GM19372 (cell line): Measurements from ENCODE around the gene TSPAN5.

Source experiments
- ATAC-seq: cut with Tn5 transposase; IDR thresholded peaks from one replicate; pipeline ENCODE4 v1.9.1; 2021; ENCODE audit warnings: mild to moderate bottlenecking, low read depth, moderate library complexity; ENCODE audit not compliant: unreplicated experiment

The TSPAN5 gene

DNA sequence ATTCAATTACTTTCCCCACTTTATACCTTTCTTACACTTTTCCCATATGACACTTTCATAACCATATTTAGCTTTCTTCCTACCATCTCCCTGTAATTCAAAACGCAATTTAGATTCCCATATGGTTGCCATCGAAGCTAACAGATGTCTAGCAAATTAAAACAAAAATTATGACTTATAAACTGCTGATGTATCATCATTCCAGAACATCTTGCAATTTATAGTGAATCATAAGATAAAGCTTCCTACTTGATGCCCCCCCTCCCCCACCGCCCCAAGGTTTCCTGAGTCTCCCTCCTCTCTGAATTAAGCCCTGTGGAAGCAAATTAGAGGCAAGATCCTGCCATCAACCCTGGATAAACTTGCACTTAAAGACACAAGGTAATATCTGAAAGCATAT is 5.4 kb downstream of the TSPAN5 start:
- no peak for ATAC-seq

DNA sequence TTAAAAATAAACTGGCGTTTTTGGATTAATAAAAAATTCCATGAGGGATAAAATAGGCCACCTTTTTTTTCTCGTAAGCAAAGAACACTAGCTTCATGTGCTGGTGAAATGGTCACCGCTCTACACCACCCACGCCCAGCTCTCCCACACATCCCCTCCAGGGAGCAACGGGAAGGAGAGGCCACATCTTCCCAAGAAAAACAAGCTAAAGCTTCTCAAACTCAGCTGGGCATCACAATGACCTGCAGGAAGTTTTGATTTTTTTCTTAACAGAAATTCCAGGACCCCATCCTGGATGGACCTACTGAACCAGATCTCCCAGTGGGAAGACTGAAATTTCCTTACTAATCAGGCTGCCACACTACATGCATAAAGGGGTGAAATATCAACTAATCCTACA is 9.8 kb downstream of the TSPAN5 start:
- ATAC-seq: no peak

DNA sequence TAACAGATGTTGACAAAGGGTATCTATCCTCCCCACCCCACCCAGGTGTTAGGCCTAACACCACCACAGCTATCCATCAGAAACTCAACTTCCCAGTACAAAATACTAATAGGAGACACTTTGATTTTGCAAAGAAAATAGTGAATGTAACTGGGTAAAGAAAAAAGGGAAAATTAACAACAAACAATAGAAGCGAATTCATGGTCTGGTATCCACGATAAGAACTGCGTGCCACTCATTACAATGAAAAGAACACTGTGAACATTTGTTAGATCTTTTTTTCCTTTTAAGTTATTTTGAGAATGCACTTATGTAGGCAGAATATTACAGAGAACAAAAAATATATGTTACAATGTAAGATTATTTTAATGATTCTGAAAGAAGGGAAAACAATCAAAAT is 12.0 kb downstream of the TSPAN5 start:
- no peak for ATAC-seq

DNA sequence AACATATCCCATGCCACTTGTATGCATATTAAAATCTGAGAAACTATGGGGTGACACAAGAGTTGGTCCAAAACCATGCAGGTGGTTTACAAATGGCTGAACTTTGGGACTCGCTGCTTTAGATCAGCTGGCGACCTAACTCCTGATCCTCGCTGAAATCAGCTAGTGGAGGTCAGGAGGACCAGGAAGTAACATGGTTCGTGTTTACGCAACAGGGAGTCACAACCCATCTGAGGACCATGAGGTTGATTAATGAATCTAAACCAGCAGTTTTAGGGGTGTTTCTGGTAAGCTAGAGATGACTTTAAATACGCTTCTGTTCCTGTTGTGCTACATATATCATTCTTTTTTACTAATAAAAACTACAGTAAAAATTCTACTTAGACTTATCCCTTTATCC is 12.9 kb downstream of the TSPAN5 start:
- no peak for ATAC-seq

DNA sequence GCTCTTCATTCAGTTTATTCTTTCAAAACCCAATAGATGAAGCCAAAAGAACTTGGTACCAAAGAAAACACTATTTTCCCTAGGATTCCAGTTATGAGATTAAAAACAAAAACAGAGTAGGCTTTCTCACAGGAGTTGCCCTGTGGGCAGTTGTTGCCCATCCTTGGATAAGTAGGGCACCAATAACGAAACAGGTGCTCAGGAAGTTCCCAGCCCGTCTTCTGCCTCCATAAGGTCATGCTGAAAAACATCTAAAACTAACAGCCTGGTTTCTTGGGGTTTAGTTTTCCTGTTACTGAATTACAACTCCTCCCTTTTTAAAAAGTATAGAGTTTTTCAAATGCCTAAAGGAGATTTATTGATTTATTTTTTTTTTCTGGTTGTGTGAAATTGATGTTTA is 14.7 kb downstream of the TSPAN5 start:
- no peak for ATAC-seq

DNA sequence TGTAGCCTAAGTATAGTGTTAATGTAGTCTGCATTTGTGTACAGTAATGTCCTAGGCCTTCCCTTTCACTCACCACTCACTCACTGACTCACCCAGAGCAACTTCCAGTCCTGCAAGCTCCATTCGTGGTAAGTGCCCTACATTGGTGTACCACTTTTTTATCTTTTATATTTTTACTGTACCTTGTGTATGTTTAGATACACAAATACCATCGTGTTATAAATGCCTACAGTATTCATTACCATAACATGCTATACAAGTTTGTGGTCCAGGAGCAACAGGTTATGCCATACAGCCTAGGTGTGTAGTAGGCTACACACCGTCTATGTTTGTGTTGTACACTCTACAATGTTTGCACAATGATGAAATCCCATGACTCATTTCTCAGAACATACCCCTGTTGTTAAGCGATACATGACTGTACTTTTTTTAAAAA is 15.4 kb downstream of the TSPAN5 start:
- no peak for ATAC-seq

DNA sequence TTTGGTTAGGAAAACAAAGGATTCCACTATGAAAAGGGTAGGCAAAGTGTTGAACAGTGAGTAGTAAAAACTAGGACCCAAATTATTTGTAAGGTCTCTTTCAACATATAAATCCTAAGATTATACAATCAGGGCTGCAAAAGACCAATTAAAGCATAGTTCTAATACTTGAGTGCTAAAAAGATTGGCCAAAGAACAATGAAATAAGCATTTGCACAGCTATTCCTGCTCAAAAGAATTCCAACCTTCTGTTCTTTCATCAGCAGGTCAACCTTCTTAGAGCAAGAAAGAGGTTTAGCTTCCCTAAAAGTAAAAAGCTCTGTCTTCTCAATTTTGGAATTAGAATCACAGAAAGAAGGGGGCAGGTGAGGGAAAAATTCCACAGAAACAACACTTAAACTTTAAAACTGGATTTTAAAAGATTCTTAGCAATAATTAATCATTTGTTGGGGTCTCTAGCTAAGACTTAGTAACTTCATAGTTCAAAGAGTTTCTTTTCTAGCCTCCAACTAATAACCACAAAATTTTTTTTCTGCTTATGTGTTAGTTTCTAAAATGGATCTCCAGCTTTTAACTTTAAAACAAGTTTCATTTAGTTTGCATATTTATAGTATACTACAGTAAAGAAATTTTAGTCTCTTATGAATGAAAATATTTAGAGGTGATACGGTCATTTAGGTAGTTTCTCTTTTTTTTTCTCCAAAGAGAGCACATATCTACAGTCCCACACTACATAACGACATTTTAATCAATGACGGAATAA is 16.3 kb downstream of the TSPAN5 start:
- ATAC-seq: no peak

DNA sequence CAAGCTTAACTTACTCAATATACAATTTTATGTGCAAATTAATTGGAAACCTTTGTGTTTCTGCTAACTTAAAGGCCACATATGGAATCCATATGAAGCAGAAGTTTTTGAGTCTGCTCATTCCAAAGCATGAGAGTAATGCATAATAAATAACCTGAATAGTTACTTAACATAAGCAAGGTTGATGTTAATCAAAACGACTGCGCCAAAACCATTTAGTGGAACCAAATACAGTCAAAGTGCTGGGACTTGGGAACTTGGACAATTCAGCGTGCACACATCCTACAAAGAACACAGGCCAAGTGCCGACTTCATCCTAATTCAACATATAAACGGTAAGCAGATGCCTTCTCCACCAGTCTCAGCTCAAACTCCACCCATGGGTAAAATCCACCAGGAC is 17.0 kb downstream of the TSPAN5 start:
- ATAC-seq: no peak

DNA sequence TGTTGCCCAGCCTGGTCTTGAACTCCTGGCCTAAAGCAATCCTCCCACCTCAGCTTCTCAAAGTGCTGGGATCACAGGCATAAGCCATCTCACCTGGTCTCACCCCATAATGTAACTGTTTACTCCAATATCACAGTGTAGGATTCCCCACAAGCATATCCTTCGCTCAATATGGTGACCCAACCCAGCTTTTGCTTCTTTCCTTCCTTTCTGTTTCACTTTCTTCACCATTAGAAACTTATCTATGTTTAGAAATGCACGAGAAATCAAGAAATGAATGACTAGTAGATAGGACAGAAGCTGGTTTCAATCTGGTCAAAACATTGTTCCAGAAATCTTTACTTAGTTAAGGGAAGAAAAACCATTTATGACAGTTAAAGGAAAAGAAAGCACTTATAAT is 18.9 kb downstream of the TSPAN5 start:
- peak; percentile 71 for ATAC-seq

DNA sequence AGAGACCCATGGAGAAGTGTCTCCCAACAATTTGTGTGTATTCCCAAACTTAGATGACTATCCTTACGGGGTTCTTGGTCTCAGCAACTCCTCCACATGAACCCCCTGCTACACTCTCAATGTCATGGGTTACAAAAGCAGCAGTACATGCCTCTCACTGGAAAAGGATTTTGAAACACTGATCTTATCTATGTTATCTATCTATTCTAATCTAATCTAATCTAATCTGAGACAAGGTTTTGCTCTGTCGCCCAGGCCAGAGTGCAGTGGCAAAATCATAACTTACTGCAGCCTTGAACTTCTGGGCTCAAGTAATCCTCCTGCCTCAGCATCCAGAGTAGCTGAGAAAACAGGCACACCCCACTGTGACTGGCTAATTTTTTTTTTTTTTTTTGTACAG is 19.3 kb downstream of the TSPAN5 start:
- no peak for ATAC-seq

DNA sequence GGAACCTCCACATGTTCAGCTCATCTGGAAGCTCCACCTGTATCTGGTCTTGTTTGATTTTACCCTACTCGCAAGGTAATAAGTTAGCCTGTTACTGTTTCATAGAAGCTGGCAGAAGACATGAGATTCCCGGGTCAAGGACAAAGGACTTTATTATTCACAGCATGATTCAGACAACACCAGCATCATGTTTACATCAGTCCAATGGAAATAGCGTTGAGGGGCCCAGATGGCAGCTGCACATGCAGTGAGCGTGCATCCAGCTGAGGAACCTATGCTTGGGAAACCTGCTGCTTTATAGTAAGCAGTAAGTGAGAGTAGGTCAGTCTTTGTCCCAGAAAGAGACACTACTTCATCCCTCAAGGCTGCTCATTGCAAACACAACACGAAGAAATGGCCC is 19.8 kb downstream of the TSPAN5 start:
- no peak for ATAC-seq

DNA sequence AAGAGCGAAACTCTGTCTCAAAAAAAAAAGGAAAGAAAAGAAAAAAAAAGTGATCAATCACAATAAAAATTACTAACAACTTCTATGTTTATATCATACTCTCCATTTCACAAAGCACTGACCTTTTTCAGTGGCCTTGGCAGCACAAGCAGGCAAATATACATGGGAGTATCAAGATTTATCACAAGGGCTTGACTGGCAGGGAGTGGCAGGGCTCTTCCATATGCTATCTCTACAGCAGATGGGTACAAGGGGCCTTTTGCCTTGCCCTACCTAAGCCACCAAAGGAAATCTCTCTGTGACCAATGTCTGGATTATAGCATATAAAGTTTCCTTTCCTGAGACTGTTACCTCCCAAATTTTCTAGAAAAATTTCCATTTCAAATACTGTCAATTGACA is 24.4 kb downstream of the TSPAN5 start:
- no peak for ATAC-seq

DNA sequence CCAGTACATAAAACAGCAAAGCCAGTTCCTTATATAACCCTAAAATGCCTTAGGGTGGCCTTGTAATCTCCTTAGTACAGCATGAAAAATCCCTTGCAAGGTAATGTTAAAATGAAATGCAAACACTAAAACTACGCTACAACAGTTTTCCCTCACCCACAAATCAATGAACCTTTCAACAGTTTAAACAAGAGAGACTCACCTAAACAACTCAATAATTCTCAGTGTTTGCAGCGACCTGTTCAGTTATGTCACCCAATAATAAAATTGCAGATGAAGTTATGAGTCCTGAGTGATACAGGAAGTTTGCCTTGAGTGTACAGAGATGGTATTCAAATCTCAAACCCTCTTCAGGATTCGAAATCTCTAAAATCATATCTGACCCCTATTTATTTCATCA is 25.3 kb downstream of the TSPAN5 start:
- no peak for ATAC-seq

DNA sequence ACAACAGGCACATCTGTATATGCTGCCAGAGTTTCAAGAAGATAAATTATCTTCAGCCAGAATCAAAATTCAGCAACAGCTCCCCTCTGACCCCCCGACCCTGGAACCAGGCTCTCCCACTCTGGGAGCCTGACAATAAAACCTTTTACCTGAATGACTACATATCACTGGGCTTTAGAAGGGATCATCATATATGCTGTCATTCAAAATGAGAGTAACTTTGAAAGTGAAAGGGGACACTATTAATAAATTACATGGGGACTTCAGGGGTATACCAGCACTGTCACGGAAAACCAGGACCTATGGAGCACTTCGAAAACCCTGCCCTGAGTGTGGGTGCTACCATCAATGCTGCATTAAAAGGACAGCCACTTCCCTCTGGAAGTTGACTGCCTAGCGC is 26.2 kb downstream of the TSPAN5 start:
- no peak for ATAC-seq

DNA sequence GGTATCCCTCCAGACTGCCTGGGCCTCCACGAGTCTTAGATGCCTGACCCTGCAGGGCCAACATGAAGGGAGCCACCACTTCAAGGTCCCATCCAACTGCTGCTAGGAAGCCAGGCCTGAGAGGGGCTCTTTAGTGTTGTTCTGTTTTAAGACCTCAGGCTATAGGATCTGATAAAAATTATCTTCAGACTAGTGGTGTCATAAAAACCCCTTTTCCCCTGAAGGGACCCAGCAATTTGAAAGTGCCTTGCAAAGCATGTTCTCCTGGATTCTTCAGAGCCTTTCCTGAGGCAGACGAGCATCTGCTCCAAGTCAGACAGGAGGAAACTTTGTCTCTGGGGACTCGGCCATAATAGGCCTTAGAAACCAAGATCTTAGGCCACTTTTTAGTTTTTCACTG is 26.9 kb downstream of the TSPAN5 start:
- no peak for ATAC-seq

DNA sequence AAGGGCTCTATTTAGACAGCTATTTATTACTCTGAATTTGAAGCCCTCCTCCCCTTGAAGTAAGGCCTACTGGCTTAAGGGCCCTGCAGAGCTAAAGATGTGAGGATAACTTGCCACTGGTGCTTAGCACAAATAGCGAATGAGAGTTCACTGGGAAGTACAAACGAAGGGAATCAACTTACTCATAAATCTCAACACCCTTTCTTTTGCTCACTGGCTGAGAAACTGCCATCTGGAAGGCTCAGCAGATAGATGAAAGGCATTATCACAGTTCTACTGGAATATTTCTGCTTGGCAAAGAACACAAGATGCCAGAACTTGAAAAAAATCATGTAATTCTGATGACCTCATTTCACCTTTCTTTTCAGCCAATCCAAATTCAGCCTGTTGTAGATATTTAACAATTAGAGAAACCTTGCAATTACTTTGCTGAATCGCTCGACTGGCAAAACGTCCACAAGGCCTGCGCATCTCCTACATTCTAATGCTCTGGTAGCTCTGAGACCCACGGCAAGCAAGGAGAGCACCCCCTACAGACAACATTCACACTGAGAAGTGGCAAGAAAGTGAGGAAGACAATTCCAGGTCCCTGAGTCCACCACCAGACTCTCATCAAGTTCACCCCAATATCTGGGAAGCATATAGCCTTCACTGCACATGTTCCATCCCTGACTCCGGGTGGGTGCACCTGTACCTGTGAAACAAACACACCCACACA is 27.5 kb downstream of the TSPAN5 start:
- no peak for ATAC-seq

DNA sequence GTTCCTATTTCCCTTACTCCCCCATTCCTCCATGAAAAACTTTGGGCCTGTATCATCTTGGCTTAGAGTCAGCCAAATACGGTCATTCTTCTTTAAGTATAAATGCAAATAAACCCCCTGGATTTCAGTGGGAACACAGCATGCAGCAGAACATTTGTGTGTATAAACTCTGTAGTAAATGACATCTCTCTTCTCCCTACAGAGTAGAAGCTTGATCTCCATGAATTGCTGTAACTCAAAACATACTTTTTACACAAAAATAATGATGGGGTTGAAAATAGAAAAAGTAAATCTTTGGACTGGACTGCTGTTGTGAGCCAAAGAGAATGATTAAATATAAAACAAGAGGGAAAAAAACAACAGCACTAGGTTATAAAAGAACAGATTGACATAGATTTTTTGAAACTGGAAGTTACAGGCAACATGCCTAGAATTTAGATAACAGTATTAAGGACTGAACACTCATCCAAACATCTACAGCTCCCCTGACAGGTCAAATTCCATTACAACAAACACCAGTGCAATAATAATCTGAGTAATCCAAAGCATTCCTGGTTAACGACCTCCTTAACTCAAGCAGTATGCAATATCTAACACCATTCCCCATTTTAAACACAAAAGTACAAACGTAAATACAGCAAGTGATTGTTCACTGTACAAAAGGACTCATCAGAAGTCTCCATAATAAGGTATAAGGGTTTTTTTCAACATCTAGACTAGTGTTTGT is 30.7 kb downstream of the TSPAN5 start:
- no peak for ATAC-seq

DNA sequence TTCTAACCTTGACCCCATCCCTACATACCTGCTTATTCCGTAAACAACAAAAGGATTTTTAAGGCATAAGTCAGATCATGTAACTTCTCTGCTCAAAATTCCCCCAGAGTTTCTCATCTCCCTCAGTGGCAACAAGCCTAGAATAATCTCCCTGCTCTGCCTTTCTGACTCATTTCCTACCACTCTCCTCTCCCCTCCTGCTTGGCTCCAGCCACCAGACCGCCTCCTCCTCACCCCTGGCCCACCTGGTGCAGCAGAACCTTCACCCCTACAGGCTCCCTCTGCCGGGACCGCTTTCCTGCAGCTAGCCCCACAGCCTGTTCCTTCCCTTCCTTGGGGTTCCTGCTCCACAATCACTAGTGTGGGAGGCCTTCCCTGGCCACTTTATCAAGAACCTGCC is 32.1 kb downstream of the TSPAN5 start:
- ATAC-seq: no peak

DNA sequence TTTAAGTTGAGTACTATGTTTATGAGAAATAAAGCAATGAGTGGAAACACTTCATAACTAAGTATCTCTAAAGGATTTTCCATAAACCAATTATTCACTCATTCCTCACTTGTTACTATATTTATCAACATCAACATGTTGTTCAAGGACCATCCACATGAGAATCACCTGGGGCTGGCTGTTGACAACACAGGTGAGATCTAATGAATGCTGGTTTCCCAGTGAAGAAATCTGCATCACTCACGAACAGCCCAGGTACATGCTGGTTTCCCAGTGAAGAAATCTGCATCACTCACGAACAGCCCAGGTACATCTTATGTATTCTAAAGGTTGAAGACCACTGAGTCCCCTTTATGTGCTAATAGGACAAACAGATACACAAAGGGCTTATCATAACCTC is 32.5 kb downstream of the TSPAN5 start:
- ATAC-seq: no peak

DNA sequence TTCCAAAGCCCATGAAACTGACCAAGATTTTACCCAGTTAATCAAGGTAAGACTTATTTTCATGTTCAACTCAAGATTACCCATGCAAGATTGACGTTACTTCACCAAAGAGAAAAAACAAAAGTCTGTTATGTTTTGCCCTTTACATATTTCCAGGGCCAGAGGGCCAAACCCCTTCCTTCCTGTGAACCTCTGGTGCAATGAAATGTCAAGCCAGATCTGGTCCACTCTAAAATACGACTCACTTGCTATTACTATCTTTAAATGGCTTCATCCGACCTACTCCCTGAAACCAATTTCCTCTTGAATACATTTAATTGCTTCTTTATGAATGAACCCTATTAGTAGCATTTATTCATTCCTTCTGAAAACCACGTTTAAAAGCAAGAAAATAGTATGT is 33.0 kb downstream of the TSPAN5 start:
- ATAC-seq: no peak

DNA sequence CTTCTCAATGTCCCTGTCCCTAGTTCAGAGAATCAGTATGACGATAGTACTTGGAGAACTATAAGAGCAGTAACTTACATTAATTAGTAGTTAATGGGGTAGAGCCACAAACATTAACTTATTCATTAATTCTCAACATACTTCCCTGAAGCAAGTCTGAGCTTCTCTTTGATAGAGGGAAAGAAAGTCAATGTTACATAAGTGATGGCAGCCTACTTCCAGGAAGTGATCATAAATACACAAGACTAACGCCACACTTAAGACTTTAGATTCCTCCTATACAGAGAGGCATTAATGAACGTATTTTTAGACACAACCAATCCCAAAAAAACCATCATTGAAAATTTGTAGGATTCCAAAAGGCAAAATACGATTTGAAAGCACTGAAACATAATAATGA is 33.8 kb downstream of the TSPAN5 start:
- ATAC-seq: no peak

DNA sequence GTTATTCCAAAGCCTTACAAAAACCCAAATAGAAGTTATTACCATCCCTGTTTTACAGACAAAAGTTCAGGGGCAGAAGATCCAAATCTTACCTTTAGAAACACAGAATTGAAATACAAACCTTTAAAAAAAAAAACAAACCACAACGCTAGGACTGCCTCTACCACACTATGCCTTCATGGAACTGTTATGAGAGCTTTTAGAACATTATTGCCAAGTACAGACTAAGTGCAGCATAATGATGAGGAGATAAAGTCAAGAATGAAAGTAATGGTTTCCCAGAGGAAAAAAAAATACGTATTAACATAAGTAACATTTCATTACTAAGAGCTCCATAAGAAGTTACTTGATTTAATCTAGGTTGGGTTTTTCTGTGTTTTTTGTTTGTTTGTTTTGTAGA is 34.3 kb downstream of the TSPAN5 start:
- no peak for ATAC-seq
